Loucy (cell line): Measurements from ENCODE around the gene WFIKKN1.

Experiments used
- H2AFZ ChIP-seq: fragments of 200-600 bp; sonication (generic); 2 replicates; pipeline ENCODE4 v1.6.0; 2016; ENCODE audit warnings: antibody characterized with exemption, mild to moderate bottlenecking, low read length, moderate library complexity
- H3F3A ChIP-seq: fragments of 200-600 bp; 2 replicates; pipeline ENCODE4 v1.6.0; 2016; ENCODE audit warnings: antibody characterized with exemption, low read depth, mild to moderate bottlenecking
- H3K27me3 ChIP-seq: fragments of 200-600 bp; sonication (generic); 2 replicates; pipeline ENCODE4 v1.6.1; 2014; ENCODE audit warnings: low read length, mild to moderate bottlenecking; ENCODE audit not compliant: insufficient read depth, poor library complexity, severe bottlenecking
- H3K36me3 ChIP-seq: fragments of 200-600 bp; sonication (generic); 2 replicates; pipeline ENCODE4 v1.6.1; 2016; ENCODE audit warnings: low read length; ENCODE audit not compliant: insufficient read depth
- H3K4me1 ChIP-seq: fragments of 200-600 bp; sonication (generic); 2 replicates; pipeline ENCODE4 v1.5.1; 2014; ENCODE audit warnings: low read length, mild to moderate bottlenecking; ENCODE audit not compliant: insufficient read depth, poor library complexity, severe bottlenecking
- H3K4me2 ChIP-seq: fragments of 200-600 bp; sonication (generic); 2 replicates; pipeline ENCODE4 v1.6.0; 2014; ENCODE audit warnings: antibody characterized with exemption, low read length, low read depth, mild to moderate bottlenecking; ENCODE audit not compliant: poor library complexity, severe bottlenecking
- H3K4me3 ChIP-seq: fragments of 200-600 bp; sonication (generic); 2 replicates; pipeline ENCODE4 v1.5.1; 2014; ENCODE audit warnings: low read length, mild to moderate bottlenecking, mixed read lengths; ENCODE audit not compliant: poor library complexity, severe bottlenecking
- H3K79me2 ChIP-seq: fragments of 200-600 bp; sonication (generic); 2 replicates; pipeline ENCODE4 v1.6.1; 2014; ENCODE audit warnings: low read length; ENCODE audit not compliant: insufficient read depth
- H3K9ac ChIP-seq: fragments of 200-600 bp; sonication (generic); 2 replicates; pipeline ENCODE4 v1.6.0; 2014; ENCODE audit warnings: mild to moderate bottlenecking, low read depth, low read length, moderate library complexity; ENCODE audit not compliant: poor library complexity, severe bottlenecking
- H3K9me2 ChIP-seq: fragments of 200-600 bp; sonication (generic); replicated peaks from 2 replicates; pipeline ENCODE4 v1.6.1; 2016; ENCODE audit warnings: low read depth, low read length, mixed read lengths
- H3K9me3 ChIP-seq: fragments of 200-600 bp; sonication (generic); 2 replicates; pipeline ENCODE4 v1.6.1; 2014; ENCODE audit warnings: mild to moderate bottlenecking, antibody characterized with exemption, low read length, low read depth; ENCODE audit not compliant: insufficient read depth
- H4K20me1 ChIP-seq: fragments of 200-600 bp; sonication (generic); 2 replicates; pipeline ENCODE4 v1.6.0; 2014; ENCODE audit warnings: antibody characterized with exemption, low read length, mild to moderate bottlenecking; ENCODE audit not compliant: insufficient read depth, poor library complexity, severe bottlenecking
- EZH2phosphoT487 ChIP-seq: fragments of 200-600 bp; IDR thresholded peaks from 2 replicates; pipeline ENCODE4 v1.6.1; 2018; ENCODE audit warnings: antibody characterized with exemption, mild to moderate bottlenecking, moderate library complexity, borderline replicate concordance
- TF ChIP-seq, protein P1 (sequence below): fragments of 200-600 bp; sonication (generic); conservative IDR thresholded peaks from 2 replicates; pipeline ENCODE4 v1.5.1; 2014; ENCODE audit warnings: mild to moderate bottlenecking, antibody characterized with exemption, low read length

Gene WFIKKN1

GRCh38 chr16:657487-657886, 26.7 kb downstream of the WFIKKN1 start:
- Histone ChIP-seq H3K27me3 (no peaks in the 10 kb centered on the region), H3K36me3 (no peaks in the 10 kb centered on the region), H2AFZ (no peak overlapping the region), H4K20me1 (no peaks in the 10 kb centered on the region), H3K4me3 (no peak overlapping the region), H3F3A (no peaks in the 10 kb centered on the region), H3K79me2 (no peaks in the 10 kb centered on the region), H3K4me2 (no peak overlapping the region), H3K9ac (no peak overlapping the region), H3K9me2 (no peaks in the 10 kb centered on the region), H3K9me3 (no peaks in the 10 kb centered on the region), H3K4me1 (no peaks in the 10 kb centered on the region)
- TF ChIP-seq, protein P1, sequence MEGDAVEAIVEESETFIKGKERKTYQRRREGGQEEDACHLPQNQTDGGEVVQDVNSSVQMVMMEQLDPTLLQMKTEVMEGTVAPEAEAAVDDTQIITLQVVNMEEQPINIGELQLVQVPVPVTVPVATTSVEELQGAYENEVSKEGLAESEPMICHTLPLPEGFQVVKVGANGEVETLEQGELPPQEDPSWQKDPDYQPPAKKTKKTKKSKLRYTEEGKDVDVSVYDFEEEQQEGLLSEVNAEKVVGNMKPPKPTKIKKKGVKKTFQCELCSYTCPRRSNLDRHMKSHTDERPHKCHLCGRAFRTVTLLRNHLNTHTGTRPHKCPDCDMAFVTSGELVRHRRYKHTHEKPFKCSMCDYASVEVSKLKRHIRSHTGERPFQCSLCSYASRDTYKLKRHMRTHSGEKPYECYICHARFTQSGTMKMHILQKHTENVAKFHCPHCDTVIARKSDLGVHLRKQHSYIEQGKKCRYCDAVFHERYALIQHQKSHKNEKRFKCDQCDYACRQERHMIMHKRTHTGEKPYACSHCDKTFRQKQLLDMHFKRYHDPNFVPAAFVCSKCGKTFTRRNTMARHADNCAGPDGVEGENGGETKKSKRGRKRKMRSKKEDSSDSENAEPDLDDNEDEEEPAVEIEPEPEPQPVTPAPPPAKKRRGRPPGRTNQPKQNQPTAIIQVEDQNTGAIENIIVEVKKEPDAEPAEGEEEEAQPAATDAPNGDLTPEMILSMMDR, result no peak
- TF ChIP-seq EZH2phosphoT487, result no peak

- Histone ChIP-seq H3K4me1 (no peaks in the 10 kb centered on the region), H3K27me3 (no peaks in the 10 kb centered on the region), H3F3A (no peaks in the 10 kb centered on the region), H3K9me2 (no peaks in the 10 kb centered on the region), H4K20me1 (no peaks in the 10 kb centered on the region), H3K4me2 (no peak overlapping the region), H3K4me3 (no peak overlapping the region), H3K79me2 (no peaks in the 10 kb centered on the region), H3K9ac (no peak overlapping the region), H3K9me3 (no peaks in the 10 kb centered on the region), H2AFZ (no peak overlapping the region), H3K36me3 (no peaks in the 10 kb centered on the region)
- TF ChIP-seq EZH2phosphoT487, result no peak
- TF ChIP-seq, protein P1, result no peak
Observed at GRCh38 chr16:658679-659571, 28.1 kb downstream of the WFIKKN1 start.

- Histone ChIP-seq H3K4me1 (no peaks in the 10 kb centered on the region), H3K4me2 (no peak overlapping the region), H3K9ac (no peak overlapping the region), H3K27me3 (no peaks in the 10 kb centered on the region), H3K9me3 (no peaks in the 10 kb centered on the region), H3K36me3 (no peaks in the 10 kb centered on the region), H3K79me2 (no peaks in the 10 kb centered on the region), H3K9me2 (no peaks in the 10 kb centered on the region), H3K4me3 (no peak overlapping the region), H4K20me1 (no peaks in the 10 kb centered on the region), H3F3A (no peaks in the 10 kb centered on the region), H2AFZ (no peak overlapping the region)
- TF ChIP-seq, protein P1, result no peak
- no peak for TF ChIP-seq EZH2phosphoT487
Observed at GRCh38 chr16:659618-660017, 28.8 kb downstream of the WFIKKN1 start.
